Measurements from ENCODE around the gene RHAG.
"Not testable (repeated sequence)": the region's sequence is repeated elsewhere in the genome, so short reads cannot be mapped to it uniquely, and the experiment has no call there.

RHAG gene

GRCh38 chr6:49636713-49637349 is at the start of gene RHAG:
Gene RHAG, minus strand, starts transcription at chr6:49636839. Its CDS starts 27 bp downstream, at chr6:49636812.
- no peak for DNase-seq (ENCODE audit: low spot score)

- DNase-seq (ENCODE audit: low spot score) = no peak
These were observed 40.1 kb upstream of the RHAG start for GRCh38 chr6:49676671-49677281.

GRCh38 chr6:49675816-49676215 is 39.2 kb upstream of the RHAG start:
- no peak for DNase-seq (ENCODE audit: low spot score)

- peak; percentile 0 for DNase-seq (ENCODE audit: low spot score)
These were observed 31.5 kb upstream of the RHAG start for GRCh38 chr6:49668083-49668511.

GRCh38 chr6:49666930-49667757 is 30.5 kb upstream of the RHAG start:
- DNase-seq (ENCODE audit: low spot score) = no peak

GRCh38 chr6:49666480-49666879 is 29.8 kb upstream of the RHAG start:
- DNase-seq (ENCODE audit: low spot score) = no peak

GRCh38 chr6:49664817-49665216 is 28.2 kb upstream of the RHAG start:
- no peak for DNase-seq (ENCODE audit: low spot score)

GRCh38 chr6:49664054-49664453 is 27.4 kb upstream of the RHAG start:
- DNase-seq (ENCODE audit: low spot score) = not testable (repeated sequence)

GRCh38 chr6:49662892-49663261 is 26.2 kb upstream of the RHAG start:
- no peak for DNase-seq (ENCODE audit: low spot score)

- DNase-seq (ENCODE audit: low spot score) = no peak
These were observed 25.7 kb upstream of the RHAG start for GRCh38 chr6:49662231-49662891.

GRCh38 chr6:49653942-49654341 is 17.3 kb upstream of the RHAG start:
- DNase-seq (ENCODE audit: low spot score) = no peak

GRCh38 chr6:49653438-49653837 is 16.8 kb upstream of the RHAG start:
- DNase-seq (ENCODE audit: low spot score) = no peak

GRCh38 chr6:49651239-49651638 is 14.6 kb upstream of the RHAG start:
- no peak for DNase-seq (ENCODE audit: low spot score)

- no peak for DNase-seq (ENCODE audit: low spot score)
These were observed 13.3 kb upstream of the RHAG start for GRCh38 chr6:49649988-49650387.

GRCh38 chr6:49648036-49648435 is 11.4 kb upstream of the RHAG start:
- no peak for DNase-seq (ENCODE audit: low spot score)

GRCh38 chr6:49647476-49647875 is 10.8 kb upstream of the RHAG start:
- no peak for DNase-seq (ENCODE audit: low spot score)

- no peak for DNase-seq (ENCODE audit: low spot score)
These were observed 10.3 kb upstream of the RHAG start for GRCh38 chr6:49646942-49647341.

- DNase-seq (ENCODE audit: low spot score) = no peak
These were observed 9.6 kb upstream of the RHAG start for GRCh38 chr6:49646130-49646824.

- no peak for DNase-seq (ENCODE audit: low spot score)
These were observed 8.5 kb upstream of the RHAG start for GRCh38 chr6:49645139-49645538.

- DNase-seq (ENCODE audit: low spot score) = no peak
These were observed 2.7 kb upstream of the RHAG start for GRCh38 chr6:49639177-49639817.

GRCh38 chr6:49637350-49637731 is 702 bp upstream of the RHAG start:
- no peak for DNase-seq (ENCODE audit: low spot score)
